Mucosa of rectum (tissue), 2 donors: ENCODE results near the gene NUP50.

ENCODE experiments used
- H3K27ac ChIP-seq, 2 donors: one replicate each; pipeline ENCODE4 v1.7.0; 2013; ENCODE audit warnings: inconsistent platforms in 2 of 2, low read depth in 2 of 2, low read length in 2 of 2
- H3K27me3 ChIP-seq, 2 donors: one replicate each; pipeline ENCODE4 v1.7.0; 2013; ENCODE audit warnings: low read length in 2 of 2; ENCODE audit not compliant: control insufficient read depth in 2 of 2, insufficient read depth in 2 of 2
- H3K36me3 ChIP-seq, 2 donors: one replicate each; pipeline ENCODE4 v1.7.0; 2013; ENCODE audit warnings: low read length in 2 of 2; ENCODE audit not compliant: control insufficient read depth in 2 of 2, insufficient read depth in 2 of 2
- H3K4me1 ChIP-seq, 2 donors: one replicate each; pipeline ENCODE4 v1.7.0; 2013; ENCODE audit warnings: low read length in 2 of 2, mild to moderate bottlenecking in 1 of 2; ENCODE audit not compliant: control insufficient read depth in 2 of 2, insufficient read depth in 2 of 2
- H3K4me3 ChIP-seq, 2 donors: one replicate each; pipeline ENCODE4 v1.7.0; 2013; ENCODE audit warnings: low read length in 2 of 2
- H3K9ac ChIP-seq, 2 donors: one replicate each; pipeline ENCODE4 v1.7.0; 2013; ENCODE audit warnings: low read length in 2 of 2, low read depth in 1 of 2, mild to moderate bottlenecking in 1 of 2
- H3K9me3 ChIP-seq, 2 donors: one replicate each; pipeline ENCODE4 v1.7.0; 2013; ENCODE audit warnings: low read length in 2 of 2; ENCODE audit not compliant: control insufficient read depth in 2 of 2
- donor health status: healthy.
- donor health status: Normal muscosa, but diverticular disease.

NUP50 gene

DNA sequence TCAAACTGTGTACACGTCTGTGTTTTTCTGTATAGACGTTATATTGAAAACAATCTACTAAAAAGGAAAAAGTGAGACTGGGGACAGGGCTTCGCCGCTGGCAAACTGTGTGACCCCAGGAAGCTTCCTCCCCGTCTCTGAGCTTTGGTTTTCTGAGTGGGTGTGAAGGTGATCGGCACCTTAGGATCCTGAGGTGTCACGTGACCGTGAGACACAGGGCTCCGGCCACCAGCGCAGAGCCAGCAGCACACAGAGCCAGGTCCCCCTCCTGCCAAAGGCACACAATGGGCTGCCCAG is 44.9 kb downstream of the NUP50 start:
- Histone ChIP-seq H3K4me1 (peaks cover 0 to 9% of the 10 kb centered on the region in 2 donors), H3K4me3 (no peak overlapping the region), H3K9ac (no peak overlapping the region), H3K9me3 (no peaks in the 10 kb centered on the region), H3K27ac (no peak overlapping the region), H3K36me3 (peaks cover 3 to 15% of the 10 kb centered on the region in 2 donors), H3K27me3 (no peaks in the 10 kb centered on the region)

DNA sequence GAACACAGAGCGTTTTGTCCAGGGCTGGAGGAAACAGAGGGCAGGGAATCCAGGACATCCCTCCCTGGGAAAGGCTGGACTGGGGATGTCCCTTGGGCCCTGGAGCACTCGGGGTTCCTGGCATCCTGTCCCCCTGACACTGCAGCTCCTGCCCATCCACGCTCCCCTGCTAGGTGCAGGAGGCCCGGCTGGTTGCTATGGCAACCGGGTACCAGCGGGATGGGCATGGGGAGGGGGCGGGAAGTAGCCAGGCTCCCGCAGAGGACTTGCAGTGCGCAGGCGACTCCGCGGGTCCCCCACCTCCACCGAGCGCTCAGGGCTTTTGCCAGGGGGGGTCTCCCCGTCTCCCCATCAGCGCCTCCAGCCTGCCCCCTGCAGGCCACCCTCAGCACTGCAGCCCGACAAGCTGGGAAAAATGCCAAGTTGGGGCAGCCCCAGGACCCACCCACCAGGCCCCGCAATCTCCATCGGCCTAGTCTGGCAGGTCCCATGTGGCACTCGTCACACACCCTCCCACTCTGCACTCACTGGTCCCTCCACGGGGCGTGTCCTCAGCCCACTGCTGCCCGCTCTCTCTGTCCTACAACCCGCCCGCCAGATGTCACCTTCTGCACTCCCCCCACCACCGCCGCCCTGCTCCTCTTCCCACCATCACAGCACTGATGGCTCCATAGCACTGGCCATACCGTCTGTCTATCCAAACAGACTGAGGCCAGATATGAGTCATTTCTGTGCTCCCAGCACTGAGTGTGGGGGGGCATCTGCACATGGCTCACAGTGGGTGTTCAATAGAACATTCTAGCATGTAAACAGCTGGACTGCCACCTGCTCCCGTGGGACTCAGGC is 45.5 kb downstream of the NUP50 start:
- Histone ChIP-seq H3K4me3 (no peak overlapping the region), H3K36me3 (peaks cover 3 to 11% of the 10 kb centered on the region in 2 donors), H3K9me3 (no peaks in the 10 kb centered on the region), H3K27me3 (no peaks in the 10 kb centered on the region), H3K4me1 (peaks cover 0 to 9% of the 10 kb centered on the region in 2 donors), H3K9ac (no peak overlapping the region), H3K27ac (no peak overlapping the region)

GRCh38 chr22:45210174-45210573 is 46.4 kb downstream of the NUP50 start:
- Histone ChIP-seq H3K36me3 (peaks cover 0 to 6% of the 10 kb centered on the region in 2 donors), H3K4me3 (no peak overlapping the region), H3K27ac (no peak overlapping the region), H3K27me3 (no peaks in the 10 kb centered on the region), H3K9me3 (no peaks in the 10 kb centered on the region), H3K9ac (no peak overlapping the region), H3K4me1 (peaks cover 0 to 9% of the 10 kb centered on the region in 2 donors)

- Histone ChIP-seq H3K36me3 (peaks cover 0 to 3% of the 10 kb centered on the region in 2 donors), H3K27ac (no peak overlapping the region), H3K4me3 (no peak overlapping the region), H3K9me3 (no peaks in the 10 kb centered on the region), H3K27me3 (no peaks in the 10 kb centered on the region), H3K9ac (no peak overlapping the region), H3K4me1 (peaks cover 0 to 9% of the 10 kb centered on the region in 2 donors)
These were observed 46.9 kb downstream of the NUP50 start for GRCh38 chr22:45210577-45210976.

- Histone ChIP-seq H3K4me1 (peaks cover 0 to 9% of the 10 kb centered on the region in 2 donors), H3K27ac (no peak overlapping the region), H3K9ac (no peak overlapping the region), H3K36me3 (peaks cover 0 to 3% of the 10 kb centered on the region in 2 donors), H3K9me3 (no peaks in the 10 kb centered on the region), H3K27me3 (no peaks in the 10 kb centered on the region), H3K4me3 (no peak overlapping the region)
These were observed 47.3 kb downstream of the NUP50 start for GRCh38 chr22:45210991-45211390.

GRCh38 chr22:45211435-45211834 is 47.7 kb downstream of the NUP50 start:
- H3K9me3 ChIP-seq: no peaks in the 10 kb centered on the region
- peaks cover 0 to 9% of the 10 kb centered on the region in 2 donors for H3K4me1 ChIP-seq
- H3K27ac ChIP-seq: no peak overlapping the region
- H3K4me3 ChIP-seq: peak overlapping the region; percentile 0 to 41
- no peak overlapping the region for H3K9ac ChIP-seq
- H3K27me3 ChIP-seq: no peaks in the 10 kb centered on the region
- peaks cover 0 to 3% of the 10 kb centered on the region in 2 donors for H3K36me3 ChIP-seq

- Histone ChIP-seq H3K27me3 (no peaks in the 10 kb centered on the region), H3K4me3 (peak overlapping the region; percentile 26 to 41), H3K4me1 (peaks cover 0 to 9% of the 10 kb centered on the region in 2 donors), H3K27ac (peak overlapping the region; percentile 46 to 52), H3K9ac (no peak overlapping the region), H3K9me3 (no peaks in the 10 kb centered on the region), H3K36me3 (peaks cover 0 to 3% of the 10 kb centered on the region in 2 donors)
These were observed 48.1 kb downstream of the NUP50 start for GRCh38 chr22:45211848-45212247.

- Histone ChIP-seq H3K4me3 (peak overlapping the region; percentile 26 to 41), H3K9me3 (no peaks in the 10 kb centered on the region), H3K9ac (peak overlapping the region in 1 of 2 donors; percentile 32), H3K4me1 (peaks cover 0 to 9% of the 10 kb centered on the region in 2 donors), H3K36me3 (peaks cover 0 to 3% of the 10 kb centered on the region in 2 donors), H3K27me3 (no peaks in the 10 kb centered on the region), H3K27ac (peak overlapping the region; percentile 46 to 52)
These were observed 48.6 kb downstream of the NUP50 start for GRCh38 chr22:45212306-45212709.

GRCh38 chr22:45212992-45213751 is 49.4 kb downstream of the NUP50 start:
- Histone ChIP-seq H3K27ac (peak overlapping the region; percentile 42 to 48), H3K9me3 (no peaks in the 10 kb centered on the region), H3K4me3 (no peak overlapping the region), H3K27me3 (no peaks in the 10 kb centered on the region), H3K36me3 (peaks cover 0 to 1% of the 10 kb centered on the region in 2 donors), H3K9ac (no peak overlapping the region), H3K4me1 (peaks cover 0 to 9% of the 10 kb centered on the region in 2 donors)
